Ovary (tissue), 9 donors: ENCODE data around the gene LGI1. TPM values are rescaled to one million over a fixed set of nuclear protein-coding genes. Genes with fewer than 3 reads are reported as not detected.

Experiments used
- DNase-seq, 5 donors: peaks; one replicate each; pipeline ENCODE4 v3.0.0-alpha.2; 2019 to 2020
- H3K27ac ChIP-seq, 2 donors: fragments of 200-600 bp; one replicate each; pipeline versions ENCODE4 v1.5.1 to v1.8.0; 2019 to 2022
- H3K27me3 ChIP-seq: fragments of 200-600 bp; one replicate; pipeline ENCODE4 v1.8.0; 2022
- H3K36me3 ChIP-seq: fragments of 200-600 bp; sonication (generic); one replicate; pipeline ENCODE4 v1.5.1; 2019
- H3K4me1 ChIP-seq: one replicate; pipeline ENCODE4 v1.8.1; 2013; ENCODE audit warnings: mild to moderate bottlenecking, moderate library complexity; ENCODE audit not compliant: insufficient read depth
- H3K4me3 ChIP-seq: fragments of 200-600 bp; sonication (generic); one replicate; pipeline ENCODE4 v1.5.1; 2017
- H3K9me3 ChIP-seq, 2 donors: fragments of 200-600 bp in 1 of 2; sonication (generic) in 1 of 2; one replicate each; pipeline versions ENCODE4 v1.5.1 to v1.8.1; 2013 to 2019; ENCODE audit warnings: mild to moderate bottlenecking in 1 of 2, moderate library complexity in 1 of 2
- EP300 ChIP-seq: sonication (generic); formaldehyde crosslinking; IDR thresholded peaks from one replicate; pipeline ENCODE4 v1.6.1; 2017; ENCODE audit warnings: antibody characterized with exemption
- POLR2A ChIP-seq: fragments of 450-650 bp; IDR thresholded peaks from one replicate; pipeline ENCODE4 v1.6.1; 2017; ENCODE audit warnings: antibody characterized with exemption, mild to moderate bottlenecking, moderate library complexity
- WGBS, 3 donors: extraction: QIAGEN DNeasy Blood & Tissue Kit in 1 of 3; methylation state at CpG; one replicate each; pipeline versions ENCODE4 v1.1.5 to v1.1.7; 2013 to 2017; 5-methylcytosine and 5-hydroxymethylcytosine counted together
- intact Hi-C, 4 donors: fragments of 100-400 bp; cut with DNase I; formaldehyde crosslinking; loops; one replicate each; pipeline versions ENCODE4 v1.11.0 to v1.15.1; 2022 to 2023
- polyA plus RNA-seq, 2 donors: library from polyadenylated mRNA; stranded (reverse); fragments of 200-250 nt in 1 of 2; fragments of 350-450 nt in 1 of 2; fragmentation: Illumina TruSeq in 1 of 2; extraction: RNeasy Lipid Tissue Mini Kit (QIAGEN cat#74804) in 1 of 2; gene quantifications; one replicate each; pipeline ENCODE4 v1.2.3, GENCODE V29; 2013 to 2014
- total RNA-seq, 7 donors: library from RNA; depleted of rRNA in 2 of 7; stranded (reverse); fragments of >200 nt in 2 of 7; fragmentation: NEBNext Ultra II Directional in 3 of 7; extraction: Animal tissue kit (Norgen Biotek cat#: 25700) in 3 of 7; gene quantifications; one replicate each; pipeline versions ENCODE4 v1.1.0 to v1.2.4, GENCODE V29; 2016 to 2023
- TF ChIP-seq, protein P1 (sequence below), 3 donors: fragments of 450-650 bp in 2 of 3; fragments of 200-600 bp in 1 of 3; IDR thresholded peaks; one replicate each; pipeline versions ENCODE4 v1.5.1 to v1.8.0; 2016 to 2022; ENCODE audit warnings: antibody characterized with exemption in 3 of 3, mild to moderate bottlenecking in 1 of 3
- donor health status: DM: no; HTN: no; CAD: no; lungs with moderate emphysema.
- donor health status: DM: no; HTN: no; CAD: no.
- donor health status: Bipolar disorder and iron deficiency.
- donor health status: DM: yes; HTN: yes; CAD: no.
- donor health status: DM: no; HTN: no; CAD: no.
- donor health status: DM: yes; HTN: yes; CAD: no.

LGI1 gene
- total and polyA plus RNA-seq, 9 donors, result 0.04 to 2.1 (median 0.38) TPM; not detected in 6

DNA sequence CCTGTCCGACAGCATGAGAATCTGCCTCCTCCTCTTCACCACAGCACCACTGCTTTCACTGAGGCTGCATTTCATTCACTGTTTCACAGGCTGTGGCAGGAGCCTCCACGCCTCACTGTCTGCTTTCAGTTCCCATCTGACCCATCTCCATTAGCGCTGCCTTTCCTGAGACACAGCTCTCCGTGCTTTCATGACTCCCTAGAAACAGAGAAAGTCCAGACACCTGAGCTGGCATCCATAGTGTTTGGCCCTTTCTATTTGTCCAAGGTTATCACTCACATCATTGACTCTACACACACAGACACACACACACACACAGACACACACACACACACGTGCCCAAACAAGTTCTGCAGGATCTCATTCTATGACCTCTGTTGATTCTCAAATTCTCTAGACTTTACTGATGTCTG, 5.2 kb downstream of the LGI1 start:
- intact Hi-C loops, result no loop called here
- WGBS, 3 donors, result 22 to 34% (median 25%) methylated on average over 5 of the region's 5 CpGs
- DNase-seq, result no peak
- Histone ChIP-seq H3K36me3 (no peaks in the 10 kb centered on the region), H3K27me3 (no peaks in the 10 kb centered on the region), H3K27ac (no peak overlapping the region), H3K9me3 (no peaks in the 10 kb centered on the region), H3K4me3 (no peak overlapping the region), H3K4me1 (no peaks in the 10 kb centered on the region)
- no peak for TF ChIP-seq POLR2A
- TF ChIP-seq, protein P1, sequence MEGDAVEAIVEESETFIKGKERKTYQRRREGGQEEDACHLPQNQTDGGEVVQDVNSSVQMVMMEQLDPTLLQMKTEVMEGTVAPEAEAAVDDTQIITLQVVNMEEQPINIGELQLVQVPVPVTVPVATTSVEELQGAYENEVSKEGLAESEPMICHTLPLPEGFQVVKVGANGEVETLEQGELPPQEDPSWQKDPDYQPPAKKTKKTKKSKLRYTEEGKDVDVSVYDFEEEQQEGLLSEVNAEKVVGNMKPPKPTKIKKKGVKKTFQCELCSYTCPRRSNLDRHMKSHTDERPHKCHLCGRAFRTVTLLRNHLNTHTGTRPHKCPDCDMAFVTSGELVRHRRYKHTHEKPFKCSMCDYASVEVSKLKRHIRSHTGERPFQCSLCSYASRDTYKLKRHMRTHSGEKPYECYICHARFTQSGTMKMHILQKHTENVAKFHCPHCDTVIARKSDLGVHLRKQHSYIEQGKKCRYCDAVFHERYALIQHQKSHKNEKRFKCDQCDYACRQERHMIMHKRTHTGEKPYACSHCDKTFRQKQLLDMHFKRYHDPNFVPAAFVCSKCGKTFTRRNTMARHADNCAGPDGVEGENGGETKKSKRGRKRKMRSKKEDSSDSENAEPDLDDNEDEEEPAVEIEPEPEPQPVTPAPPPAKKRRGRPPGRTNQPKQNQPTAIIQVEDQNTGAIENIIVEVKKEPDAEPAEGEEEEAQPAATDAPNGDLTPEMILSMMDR (IDR thresholded peaks at IDR 0.05), result no peak
- TF ChIP-seq EP300, result no peak

DNA sequence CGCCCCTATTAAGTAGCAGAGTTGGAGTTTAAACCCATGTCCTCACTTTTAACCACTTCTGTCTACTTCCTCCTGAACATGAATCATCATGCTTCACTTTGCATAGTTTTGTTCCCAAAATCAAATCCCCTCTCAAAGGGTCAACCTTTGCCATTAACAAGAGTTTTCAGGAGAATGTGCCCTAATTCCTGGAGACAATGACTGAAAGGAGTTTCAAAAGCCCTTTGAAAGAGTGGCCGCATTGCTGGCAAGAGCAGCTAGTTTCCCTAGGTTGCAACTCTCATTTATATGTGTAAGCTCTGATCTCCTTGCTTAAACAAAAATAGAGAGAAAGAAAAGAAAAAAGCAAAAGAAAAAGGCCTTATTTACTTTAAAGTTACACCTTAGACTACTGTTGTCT, 9.2 kb downstream of the LGI1 start:
- intact Hi-C loops, result no loop called here
- 88 to 89% (median 88%) methylated on average over 2 of the region's 2 CpGs for WGBS, 3 donors

DNA sequence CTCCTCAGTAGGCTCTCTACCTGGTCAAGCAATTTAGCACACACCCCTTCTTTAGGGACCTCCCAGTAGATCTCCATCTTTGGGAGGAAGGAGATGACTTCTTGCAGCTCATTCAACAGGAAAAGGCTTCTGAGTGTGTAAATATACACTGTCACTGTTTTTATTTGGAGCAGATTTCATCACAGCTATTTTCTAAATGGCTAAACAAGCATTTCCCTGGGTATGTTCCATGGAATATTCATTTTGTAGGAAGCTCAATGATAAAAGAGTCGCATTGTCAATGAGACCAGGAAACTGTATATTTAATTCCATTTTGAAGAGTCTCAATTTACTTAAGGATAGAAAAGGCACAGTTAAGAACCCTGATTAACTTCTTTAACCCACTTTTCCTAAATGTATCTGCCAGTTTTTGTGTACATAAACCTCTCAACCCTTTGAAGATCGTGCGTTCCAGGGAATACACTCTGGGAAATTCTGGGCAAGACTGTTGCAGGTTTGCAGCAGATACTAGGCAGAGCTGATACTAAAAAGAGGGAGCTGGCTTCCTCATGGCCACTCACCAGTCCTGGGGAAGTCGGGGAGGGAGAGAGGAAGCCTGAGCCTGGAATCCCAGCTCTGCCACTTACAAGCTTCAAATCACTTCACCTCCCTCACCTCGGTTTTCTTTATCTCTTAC, 10.1 kb downstream of the LGI1 start:
- WGBS, 3 donors, result 56 to 61% (median 59%) methylated on average over 5 of the region's 5 CpGs

More for the DNA sequence above, 9.2 kb downstream of the LGI1 start:
- Histone ChIP-seq H3K27ac (no peak overlapping the region), H3K36me3 (no peaks in the 10 kb centered on the region), H3K4me3 (no peak overlapping the region), H3K4me1 (no peaks in the 10 kb centered on the region), H3K27me3 (no peaks in the 10 kb centered on the region), H3K9me3 (no peaks in the 10 kb centered on the region)
- TF ChIP-seq, protein P1 (IDR thresholded peaks at IDR 0.05), result no peak
- no peak for TF ChIP-seq EP300
- no peak for TF ChIP-seq POLR2A
- no peak for DNase-seq

DNA sequence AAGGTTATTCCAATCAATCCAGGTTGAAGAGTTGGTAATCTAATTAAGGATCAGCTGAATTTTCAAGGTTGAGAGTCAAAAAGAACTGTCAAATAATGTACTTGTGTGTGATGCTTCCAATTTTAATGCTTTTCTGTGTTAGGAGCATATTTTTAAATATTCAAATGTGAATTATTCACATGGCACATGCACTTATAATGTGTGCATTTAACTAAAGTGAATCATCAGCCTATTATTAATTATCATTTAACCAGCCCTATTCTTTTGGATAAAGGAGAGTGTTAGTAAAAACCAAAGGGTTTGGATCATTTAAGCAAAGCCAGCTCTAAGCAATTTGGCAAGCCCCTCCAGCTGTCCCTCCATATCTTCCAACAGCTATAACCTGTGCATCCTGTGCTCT, 11.2 kb downstream of the LGI1 start:
- intact Hi-C loops, result no loop called here
- no peak for DNase-seq
- Histone ChIP-seq H3K4me3 (no peak overlapping the region), H3K36me3 (no peaks in the 10 kb centered on the region), H3K27me3 (no peaks in the 10 kb centered on the region), H3K9me3 (no peaks in the 10 kb centered on the region), H3K27ac (no peak overlapping the region), H3K4me1 (no peaks in the 10 kb centered on the region)
- no peak for TF ChIP-seq POLR2A
- TF ChIP-seq, protein P1 (IDR thresholded peaks at IDR 0.05), result no peak
- TF ChIP-seq EP300, result no peak

More for the DNA sequence above, 10.1 kb downstream of the LGI1 start:
- Histone ChIP-seq H3K27me3 (no peaks in the 10 kb centered on the region), H3K36me3 (no peaks in the 10 kb centered on the region), H3K9me3 (no peaks in the 10 kb centered on the region), H3K4me3 (no peak overlapping the region), H3K4me1 (no peaks in the 10 kb centered on the region), H3K27ac (no peak overlapping the region)
- intact Hi-C loops, result no loop called here
- TF ChIP-seq EP300 (no peak), POLR2A (no peak)
- TF ChIP-seq, protein P1 (IDR thresholded peaks at IDR 0.05), result no peak
- no peak for DNase-seq
